Measurements from ENCODE around the gene PIH1D1. TPM values are rescaled to one million over a fixed set of nuclear protein-coding genes. Genes with fewer than 3 reads are reported as not detected.
A peak's percentile ranks its signal among the peaks of the same experiment; 100 is the strongest.

The PIH1D1 gene
- total and polyA plus RNA-seq, 2 of the 8 experiments (the other 6 are each of a cell fraction or from before 2014, with no cell fraction given) = 146 to 195 TPM

DNA sequence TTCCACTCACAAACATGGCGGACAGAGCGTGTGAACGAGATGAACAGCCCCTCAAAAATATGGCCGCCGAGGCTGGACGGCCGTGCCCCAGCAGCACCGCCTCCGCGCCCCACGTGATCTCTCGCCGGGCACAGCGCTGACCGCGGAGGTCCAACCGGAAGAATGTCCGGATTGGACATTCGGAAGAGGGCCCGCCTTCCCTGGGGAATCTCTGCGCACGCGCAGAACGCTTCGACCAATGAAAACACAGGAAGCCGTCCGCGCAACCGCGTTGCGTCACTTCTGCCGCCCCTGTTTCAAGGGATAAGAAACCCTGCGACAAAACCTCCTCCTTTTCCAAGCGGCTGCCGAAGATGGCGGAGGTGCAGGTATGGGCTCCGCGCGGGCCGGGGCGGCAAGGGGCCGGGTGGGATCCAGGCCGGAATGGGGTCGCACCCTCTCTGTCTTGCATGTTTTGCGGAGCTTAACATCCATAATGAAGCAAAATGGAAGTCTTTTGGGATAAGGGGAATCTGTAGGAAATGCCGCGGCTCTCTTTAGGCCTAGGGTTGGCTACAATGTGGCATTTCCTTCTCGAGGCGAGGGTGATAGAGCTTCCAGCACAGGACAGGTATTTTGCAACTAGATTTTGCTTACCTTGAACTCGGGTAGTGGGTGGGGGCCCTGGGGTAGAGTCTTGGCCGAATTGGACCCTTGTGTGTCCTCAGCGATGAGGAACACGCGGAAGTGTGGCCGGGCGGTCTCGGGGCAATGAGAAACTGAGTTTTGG lies 35.8 kb upstream of the PIH1D1 start, which contains the start of gene RPL13A (continued):
- TF ChIP-seq CBX8 (IDR thresholded peaks at IDR 0.05; ENCODE audit: borderline replicate concordance, low read depth, low read length) = no peak
- TF ChIP-seq SP4 (IDR thresholded peaks at IDR 0.05; ENCODE audit: low read length) = peak; percentile 73
- no peak for TF ChIP-seq HDAC6 (IDR thresholded peaks at IDR 0.05; ENCODE audit: low read depth, low read length)
- peak; percentile 98 to 99 for TF ChIP-seq POLR2A (IDR thresholded peaks at IDR 0.05; ENCODE audit: control extremely low read depth in 1 of 2, low read depth in 2 of 2, low read length in 2 of 2)
- no peak for TF ChIP-seq SRF (IDR thresholded peaks at IDR 0.05; ENCODE audit: low read depth, low read length)
- peak; percentile 46 to 91; a peak in 2 of 4 replicates for TF ChIP-seq SIN3A (conservative IDR thresholded peaks at IDR 0.05 in 1 of 2, IDR thresholded peaks at IDR 0.05 in 1 of 2; ENCODE audit: low read depth in 1 of 2, low read length in 2 of 2)
- TF ChIP-seq CHD1 (IDR thresholded peaks at IDR 0.05; ENCODE audit: low read depth, low read length) = peak; percentile 81
- TF ChIP-seq, protein P1, sequence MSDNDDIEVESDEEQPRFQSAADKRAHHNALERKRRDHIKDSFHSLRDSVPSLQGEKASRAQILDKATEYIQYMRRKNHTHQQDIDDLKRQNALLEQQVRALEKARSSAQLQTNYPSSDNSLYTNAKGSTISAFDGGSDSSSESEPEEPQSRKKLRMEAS (IDR thresholded peaks at IDR 0.05) = 0 out of 2 replicates have a peak, but pooled peaks have one; percentile 76
- peak; percentile 98 for TF ChIP-seq TBP (IDR thresholded peaks at IDR 0.05; ENCODE audit: low read depth, low read length)
- TF ChIP-seq, protein P2, sequence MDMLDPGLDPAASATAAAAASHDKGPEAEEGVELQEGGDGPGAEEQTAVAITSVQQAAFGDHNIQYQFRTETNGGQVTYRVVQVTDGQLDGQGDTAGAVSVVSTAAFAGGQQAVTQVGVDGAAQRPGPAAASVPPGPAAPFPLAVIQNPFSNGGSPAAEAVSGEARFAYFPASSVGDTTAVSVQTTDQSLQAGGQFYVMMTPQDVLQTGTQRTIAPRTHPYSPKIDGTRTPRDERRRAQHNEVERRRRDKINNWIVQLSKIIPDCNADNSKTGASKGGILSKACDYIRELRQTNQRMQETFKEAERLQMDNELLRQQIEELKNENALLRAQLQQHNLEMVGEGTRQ (IDR thresholded peaks at IDR 0.05; ENCODE audit: low read length) = peak; percentile 97
- TF ChIP-seq MAFK (IDR thresholded peaks at IDR 0.05; ENCODE audit: low read depth, low read length) = no peak
- no peak for TF ChIP-seq KDM1A (IDR thresholded peaks at IDR 0.05; ENCODE audit: borderline replicate concordance, low read length)
- no peak for TF ChIP-seq FOSL1 (IDR thresholded peaks at IDR 0.05; ENCODE audit: insufficient read depth, low read depth, low read length)
- no peak for TF ChIP-seq SUZ12 (IDR thresholded peaks at IDR 0.05; ENCODE audit: low read length)
- TF ChIP-seq SAP30 (IDR thresholded peaks at IDR 0.05; ENCODE audit: insufficient read depth, insufficient replicate concordance, low read length) = no peak
- TF ChIP-seq POU5F1 (IDR thresholded peaks at IDR 0.05; ENCODE audit: low read depth, low read length) = no peak
- TF ChIP-seq HDAC2 (IDR thresholded peaks at IDR 0.05; ENCODE audit: borderline replicate concordance in 1 of 2, low read depth in 2 of 2, low read length in 2 of 2) = no peak
- peak; percentile 95 for TF ChIP-seq SP1 (IDR thresholded peaks at IDR 0.05; ENCODE audit: low read depth, low read length)
- 0 out of 2 replicates have a peak, but pooled peaks have one; percentile 29 for TF ChIP-seq TCF12 (IDR thresholded peaks at IDR 0.05; ENCODE audit: low read depth, low read length)
- TF ChIP-seq, protein P3, sequence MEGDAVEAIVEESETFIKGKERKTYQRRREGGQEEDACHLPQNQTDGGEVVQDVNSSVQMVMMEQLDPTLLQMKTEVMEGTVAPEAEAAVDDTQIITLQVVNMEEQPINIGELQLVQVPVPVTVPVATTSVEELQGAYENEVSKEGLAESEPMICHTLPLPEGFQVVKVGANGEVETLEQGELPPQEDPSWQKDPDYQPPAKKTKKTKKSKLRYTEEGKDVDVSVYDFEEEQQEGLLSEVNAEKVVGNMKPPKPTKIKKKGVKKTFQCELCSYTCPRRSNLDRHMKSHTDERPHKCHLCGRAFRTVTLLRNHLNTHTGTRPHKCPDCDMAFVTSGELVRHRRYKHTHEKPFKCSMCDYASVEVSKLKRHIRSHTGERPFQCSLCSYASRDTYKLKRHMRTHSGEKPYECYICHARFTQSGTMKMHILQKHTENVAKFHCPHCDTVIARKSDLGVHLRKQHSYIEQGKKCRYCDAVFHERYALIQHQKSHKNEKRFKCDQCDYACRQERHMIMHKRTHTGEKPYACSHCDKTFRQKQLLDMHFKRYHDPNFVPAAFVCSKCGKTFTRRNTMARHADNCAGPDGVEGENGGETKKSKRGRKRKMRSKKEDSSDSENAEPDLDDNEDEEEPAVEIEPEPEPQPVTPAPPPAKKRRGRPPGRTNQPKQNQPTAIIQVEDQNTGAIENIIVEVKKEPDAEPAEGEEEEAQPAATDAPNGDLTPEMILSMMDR (IDR thresholded peaks at IDR 0.05; ENCODE audit: control extremely low read depth in 1 of 3, insufficient read depth in 1 of 3, low read depth in 1 of 3, low read length in 3 of 3) = no peak
- TF ChIP-seq SIRT6 (IDR thresholded peaks at IDR 0.05; ENCODE audit: low read length) = no peak

Measured in H1 (cell line).